ENCODE measurements around the gene PAQR8. TPM values are rescaled to one million over a fixed set of nuclear protein-coding genes. Genes with fewer than 3 reads are reported as not detected.

PAQR8 gene
- total and polyA plus RNA-seq, 4 experiments from 2014 or later: 14.5 to 40.9 (median 33.3) TPM

- Mint-ChIP-seq H3K4me1 (peaks cover 51 to 84% (median 60%) of the 10 kb centered on the region in 4 donors), H3K27me3 (no peaks in the 10 kb centered on the region), H3K9me3 (peaks cover 0 to 7% (median 0%) of the 10 kb centered on the region in 8 donors), H3K27ac (peak overlapping the region; percentile 95 to 99 (median 96)), H3K36me3 (peaks cover 26 to 28% of the 10 kb centered on the region in 2 donors), H3K4me3 (peak overlapping the region in 7 of 8 donors; percentile 32 to 82 (median 63))
- Histone ChIP-seq H3K36me3 (ENCODE audit: insufficient read depth, low read length) (peaks cover 15% of the 10 kb centered on the region), H3K27ac (ENCODE audit: low read depth, low read length) (peak overlapping the region; percentile 67), H3K4me3 (ENCODE audit: low read length in 2 of 2) (no peak overlapping the region), H3K4me1 (ENCODE audit: insufficient read depth, low read length) (peaks cover 68% of the 10 kb centered on the region), H3K9me3 (ENCODE audit: control insufficient read depth in 1 of 2, low read length in 2 of 2) (no peaks in the 10 kb centered on the region), H3K27me3 (ENCODE audit: insufficient read depth, low read length) (no peaks in the 10 kb centered on the region)
- ChIA-PET POLR2A (ENCODE audit: partially characterized antibody) (interaction anchor here (0.5 to 8.7 kb wide), 17 partner anchors 11 to 263 kb away, joined by 3 to 164 read pairs (median 5); partner anchors contain the start of genes EFHC1, MCM3, PAQR8 and TRAM2), CTCF (ENCODE audit: partially characterized antibody) (interaction anchor here (0.7 to 14.8 kb wide), 30 partner anchors 9 to 265 kb away, joined by 3 to 287 read pairs (median 4); partner anchors contain the start of genes EFHC1, MCM3, PAQR8 and TRAM2)
- DNase-seq: peak; percentile 36 to 53 (median 47)
- intact Hi-C loops (cut with micrococcal nuclease): loop anchor here (1.0 to 10.0 kb wide), 7 partner anchors 10 to 935 kb away; partner anchors contain the start of genes EFHC1, GSTA4 and PAQR8
These were observed 37.8 kb downstream of the PAQR8 start for GRCh38 chr6:52399511-52400312.

DNA sequence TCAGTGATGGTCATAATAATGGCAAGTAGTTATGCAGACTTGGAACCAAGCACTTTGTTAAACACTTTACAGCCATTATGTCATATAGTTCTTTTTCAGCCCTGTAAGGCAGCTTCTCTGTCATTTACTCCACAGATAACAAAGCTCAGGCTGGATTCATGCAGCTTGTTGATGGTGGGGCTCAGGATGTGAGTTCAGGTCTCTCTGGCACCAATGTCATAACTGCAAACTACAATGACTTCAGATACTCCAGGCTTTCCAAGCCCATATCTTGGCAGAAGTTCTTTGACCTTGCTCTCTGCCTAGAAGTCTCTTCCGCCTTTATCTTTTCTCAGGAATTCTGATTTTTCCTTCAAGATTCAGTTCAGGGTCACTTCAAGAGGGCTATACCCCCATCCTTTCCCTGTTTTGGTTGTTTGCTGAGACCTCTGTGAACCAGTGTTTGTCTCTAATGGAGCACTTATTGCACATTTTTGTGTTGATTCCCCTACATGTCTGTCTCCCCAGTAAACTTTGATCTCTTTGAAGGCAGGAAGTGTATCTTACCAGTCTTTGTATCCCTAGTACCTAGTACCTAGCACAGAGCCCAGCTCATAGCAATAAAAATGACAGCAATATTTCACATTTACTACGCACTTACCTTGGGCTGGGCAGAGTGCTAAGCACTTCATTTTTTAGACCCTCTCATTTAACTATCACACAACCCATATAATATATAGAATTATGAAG lies 38.5 kb downstream of the PAQR8 start:
- H3K27me3 ChIP-seq (ENCODE audit: insufficient read depth, low read length): no peaks in the 10 kb centered on the region
- H3K36me3 ChIP-seq (ENCODE audit: insufficient read depth, low read length): peaks cover 18% of the 10 kb centered on the region
- Mint-ChIP-seq H3K9me3 (peaks cover 0 to 7% (median 0%) of the 10 kb centered on the region in 8 donors), H3K27me3 (no peaks in the 10 kb centered on the region), H3K4me1 (peaks cover 51 to 77% (median 56%) of the 10 kb centered on the region in 4 donors), H3K27ac (peak overlapping the region; percentile 95 to 99 (median 96)), H3K36me3 (peaks cover 30 to 35% of the 10 kb centered on the region in 2 donors), H3K4me3 (peak overlapping the region in 7 of 8 donors; percentile 19 to 68 (median 60))
- H3K27ac ChIP-seq (ENCODE audit: low read depth, low read length): peak overlapping the region; percentile 29
- POLR2A ChIA-PET (ENCODE audit: partially characterized antibody): interaction anchor here (0.5 to 8.7 kb wide), 16 partner anchors 11 to 263 kb away, joined by 3 to 164 read pairs (median 6); partner anchors contain the start of genes EFHC1, MCM3, PAQR8 and TRAM2
- no peaks in the 10 kb centered on the region for H3K9me3 ChIP-seq (ENCODE audit: control insufficient read depth in 1 of 2, low read length in 2 of 2)
- intact Hi-C loops (cut with micrococcal nuclease): loop anchor here (1.0 to 10.0 kb wide), 2 partner anchors 20 to 236 kb away; partner anchors contain the start of gene EFHC1
- H3K4me1 ChIP-seq (ENCODE audit: insufficient read depth, low read length): peaks cover 60% of the 10 kb centered on the region
- CTCF ChIA-PET (ENCODE audit: partially characterized antibody): interaction anchor here (0.7 to 14.8 kb wide), 32 partner anchors 8 to 265 kb away, joined by 3 to 287 read pairs (median 4); partner anchors contain the start of genes EFHC1, MCM3, PAQR8 and TRAM2
- no peak for DNase-seq
- H3K4me3 ChIP-seq (ENCODE audit: low read length in 2 of 2): no peak overlapping the region

GRCh38 chr6:52403086-52403485 lies 41.1 kb downstream of the PAQR8 start:
- Mint-ChIP-seq H3K9me3 (no peaks in the 10 kb centered on the region), H3K36me3 (peaks cover 31 to 33% of the 10 kb centered on the region in 2 donors), H3K27ac (peak overlapping the region in 3 of 7 donors; percentile 21 to 91 (median 72)), H3K27me3 (no peaks in the 10 kb centered on the region), H3K4me3 (no peak overlapping the region), H3K4me1 (peaks cover 28 to 51% (median 34%) of the 10 kb centered on the region in 4 donors)
- no peak overlapping the region for H3K27ac ChIP-seq (ENCODE audit: low read depth, low read length)
- DNase-seq: no peak
- H3K9me3 ChIP-seq (ENCODE audit: control insufficient read depth in 1 of 2, low read length in 2 of 2): no peaks in the 10 kb centered on the region
- H3K4me1 ChIP-seq (ENCODE audit: insufficient read depth, low read length): peaks cover 34% of the 10 kb centered on the region
- POLR2A ChIA-PET (ENCODE audit: partially characterized antibody): interaction anchor here (0.8 to 8.7 kb wide), 5 partner anchors 13 to 117 kb away, joined by 3 to 133 read pairs (median 3); partner anchors contain the start of gene PAQR8
- intact Hi-C loops (cut with micrococcal nuclease): loop anchor here (10.0 kb wide), 1 partner anchor 238 kb away; no protein-coding TSS in a partner anchor
- H3K27me3 ChIP-seq (ENCODE audit: insufficient read depth, low read length): no peaks in the 10 kb centered on the region
- CTCF ChIA-PET (ENCODE audit: partially characterized antibody): interaction anchor here (0.6 to 14.8 kb wide), 6 partner anchors 10 to 116 kb away, joined by 3 to 287 read pairs (median 86); partner anchors contain the start of genes EFHC1, MCM3 and PAQR8
- peaks cover 18% of the 10 kb centered on the region for H3K36me3 ChIP-seq (ENCODE audit: insufficient read depth, low read length)
- no peak overlapping the region for H3K4me3 ChIP-seq (ENCODE audit: low read length in 2 of 2)

- H3K9me3 ChIP-seq (ENCODE audit: control insufficient read depth in 1 of 2, low read length in 2 of 2): no peaks in the 10 kb centered on the region
These were observed 41.7 kb downstream of the PAQR8 start for GRCh38 chr6:52403627-52404026.

GRCh38 chr6:52405243-52405642 lies 43.3 kb downstream of the PAQR8 start:
- intact Hi-C loops (cut with micrococcal nuclease): loop anchor here (10.0 kb wide), 1 partner anchor 240 kb away; no protein-coding TSS in a partner anchor
- H3K4me1 Mint-ChIP-seq: peaks cover 13 to 34% (median 16%) of the 10 kb centered on the region in 4 donors
- Histone ChIP-seq H3K27ac (ENCODE audit: low read depth, low read length) (no peak overlapping the region), H3K27me3 (ENCODE audit: insufficient read depth, low read length) (no peaks in the 10 kb centered on the region), H3K36me3 (ENCODE audit: insufficient read depth, low read length) (peaks cover 18% of the 10 kb centered on the region), H3K4me1 (ENCODE audit: insufficient read depth, low read length) (peaks cover 13% of the 10 kb centered on the region), H3K9me3 (ENCODE audit: control insufficient read depth in 1 of 2, low read length in 2 of 2) (no peaks in the 10 kb centered on the region), H3K4me3 (ENCODE audit: low read length in 2 of 2) (no peak overlapping the region)
- no peaks in the 10 kb centered on the region for H3K27me3 Mint-ChIP-seq
- peak overlapping the region in 4 of 7 donors; percentile 8 to 51 (median 24) for H3K27ac Mint-ChIP-seq
- H3K9me3 Mint-ChIP-seq: no peaks in the 10 kb centered on the region
- ChIA-PET POLR2A (ENCODE audit: partially characterized antibody) (interaction anchor here (1.1 to 2.0 kb wide), 2 partner anchors 15 to 120 kb away, joined by 5 to 10 read pairs; partner anchors contain the start of gene MCM3), CTCF (ENCODE audit: partially characterized antibody) (interaction anchor here (0.8 to 14.8 kb wide), 7 partner anchors 11 to 257 kb away, joined by 3 to 287 read pairs (median 13); partner anchors contain the start of genes EFHC1, MCM3 and PAQR8)
- peaks cover 31 to 33% of the 10 kb centered on the region in 2 donors for H3K36me3 Mint-ChIP-seq
- no peak overlapping the region for H3K4me3 Mint-ChIP-seq
- DNase-seq: no peak

More at GRCh38 chr6:52403627-52404026, 41.7 kb downstream of the PAQR8 start:
- peaks cover 28 to 48% (median 32%) of the 10 kb centered on the region in 4 donors for H3K4me1 Mint-ChIP-seq
- no peaks in the 10 kb centered on the region for H3K27me3 Mint-ChIP-seq
- no peak for DNase-seq
- H3K27ac Mint-ChIP-seq: peak overlapping the region in 4 of 7 donors; percentile 35 to 91 (median 61)
- H3K9me3 Mint-ChIP-seq: no peaks in the 10 kb centered on the region
- no peak overlapping the region for H3K27ac ChIP-seq (ENCODE audit: low read depth, low read length)
- no peak overlapping the region for H3K4me3 ChIP-seq (ENCODE audit: low read length in 2 of 2)
- H3K36me3 ChIP-seq (ENCODE audit: insufficient read depth, low read length): peaks cover 18% of the 10 kb centered on the region
- POLR2A ChIA-PET (ENCODE audit: partially characterized antibody): interaction anchor here (0.8 to 8.7 kb wide), 4 partner anchors 12 to 118 kb away, joined by 3 to 133 read pairs (median 3); partner anchors contain the start of gene PAQR8
- intact Hi-C loops (cut with micrococcal nuclease): loop anchor here (10.0 kb wide), 1 partner anchor 239 kb away; no protein-coding TSS in a partner anchor
- no peak overlapping the region for H3K4me3 Mint-ChIP-seq
- H3K27me3 ChIP-seq (ENCODE audit: insufficient read depth, low read length): no peaks in the 10 kb centered on the region
- CTCF ChIA-PET (ENCODE audit: partially characterized antibody): interaction anchor here (8.1 to 14.8 kb wide), 4 partner anchors 14 to 117 kb away, joined by 74 to 287 read pairs (median 124); partner anchors contain the start of genes EFHC1, MCM3 and PAQR8
- H3K36me3 Mint-ChIP-seq: peaks cover 31 to 33% of the 10 kb centered on the region in 2 donors
- H3K4me1 ChIP-seq (ENCODE audit: insufficient read depth, low read length): peaks cover 29% of the 10 kb centered on the region

DNA sequence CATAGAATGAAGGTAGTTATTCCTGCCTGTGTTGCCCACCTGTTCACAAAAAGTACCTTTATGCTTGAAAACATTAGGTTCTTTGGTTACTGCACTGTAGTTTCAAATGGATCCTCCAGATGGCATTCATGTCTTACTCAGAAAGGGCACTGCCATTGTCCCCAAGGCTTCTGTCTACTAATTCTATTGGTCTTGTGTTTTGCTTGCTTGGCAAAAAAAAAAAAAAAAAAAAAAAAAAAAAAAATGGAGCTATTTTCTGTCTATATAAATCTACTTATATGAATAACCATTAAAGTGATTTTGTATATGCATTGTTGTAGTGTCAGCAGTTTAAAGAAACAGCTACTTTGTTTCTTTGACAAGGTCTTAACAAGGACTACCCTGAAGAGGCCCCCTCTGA lies 45.5 kb downstream of the PAQR8 start:
- Mint-ChIP-seq H3K27ac (peak overlapping the region in 6 of 7 donors; percentile 18 to 88 (median 62)), H3K4me3 (peak overlapping the region in 1 of 8 donors; percentile 13), H3K9me3 (no peaks in the 10 kb centered on the region), H3K27me3 (no peaks in the 10 kb centered on the region), H3K4me1 (peaks cover 0 to 22% (median 11%) of the 10 kb centered on the region in 4 donors), H3K36me3 (peaks cover 31 to 33% of the 10 kb centered on the region in 2 donors)
- intact Hi-C loops (cut with micrococcal nuclease): loop anchor here (2.0 to 10.0 kb wide), 2 partner anchors 243 to 255 kb away; no protein-coding TSS in a partner anchor
- H3K27ac ChIP-seq (ENCODE audit: low read depth, low read length): no peak overlapping the region
- no peaks in the 10 kb centered on the region for H3K4me1 ChIP-seq (ENCODE audit: insufficient read depth, low read length)
- no peaks in the 10 kb centered on the region for H3K27me3 ChIP-seq (ENCODE audit: insufficient read depth, low read length)
- DNase-seq: peak in 3 of 5 donors; percentile 35 to 43 (median 37)
- POLR2A ChIA-PET (ENCODE audit: partially characterized antibody): interaction anchor here (1.0 to 1.6 kb wide), 4 partner anchors 12 to 123 kb away, joined by 3 to 5 read pairs (median 4); partner anchors contain the start of genes EFHC1, MCM3 and PAQR8
- peaks cover 18% of the 10 kb centered on the region for H3K36me3 ChIP-seq (ENCODE audit: insufficient read depth, low read length)
- no peak overlapping the region for H3K4me3 ChIP-seq (ENCODE audit: low read length in 2 of 2)
- CTCF ChIA-PET (ENCODE audit: partially characterized antibody): interaction anchor here (0.6 to 14.8 kb wide), 15 partner anchors 9 to 258 kb away, joined by 3 to 287 read pairs (median 4); partner anchors contain the start of genes EFHC1, MCM3 and PAQR8
- H3K9me3 ChIP-seq (ENCODE audit: control insufficient read depth in 1 of 2, low read length in 2 of 2): no peaks in the 10 kb centered on the region

All from CD4-positive, alpha-beta memory T cell (primary cell).